GDM1 (cell line): ENCODE data around the gene MTX1.

Source experiments
- DNase-seq: peaks from one replicate; lab custom pipeline; 2025; lab: John Stamatoyannopoulos, UW

MTX1 gene

GRCh38 chr1:155261852-155262673 is 53.6 kb downstream of the MTX1 start, which contains the start of gene SCAMP3:
SCAMP3 (minus strand) TSS chr1:155262360; CDS start chr1:155262151, 209 bp downstream.
- DNase-seq = peak; percentile 90

- DNase-seq = no peak
Measured at GRCh38 chr1:155263067-155263466, 54.6 kb downstream of the MTX1 start.
